ENCODE data around the gene OR12D2.
"Not testable (repeated sequence)": the region's sequence is repeated elsewhere in the genome, so short reads cannot be mapped to it uniquely, and the experiment has no call there.

Gene OR12D2

DNA sequence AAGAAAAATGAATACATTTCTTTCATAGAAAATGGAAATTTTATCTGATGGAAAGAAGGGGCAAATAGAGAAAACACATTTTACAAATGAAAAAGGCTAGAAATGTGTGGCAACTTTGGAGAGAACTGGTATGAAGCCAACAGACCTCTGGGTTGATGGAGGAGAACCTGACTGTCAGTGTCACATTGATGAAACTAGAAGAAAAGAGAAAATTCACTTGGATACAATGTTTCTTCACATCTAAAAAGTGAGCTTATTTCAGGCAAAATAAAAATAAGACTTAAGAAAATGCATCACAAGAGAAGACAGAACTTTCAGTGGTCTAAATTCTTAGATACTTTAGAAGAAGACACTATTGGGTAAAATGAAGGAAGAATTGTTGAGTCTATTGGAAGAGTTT, at the start of gene OR12D2:
TSS of gene OR12D2 (plus strand) at position 301 of the 400 bp plus-strand sequence. CDS start 1,069 bp downstream, outside the sequence.
- no peak for DNase-seq (ENCODE audit: low read depth)

DNA sequence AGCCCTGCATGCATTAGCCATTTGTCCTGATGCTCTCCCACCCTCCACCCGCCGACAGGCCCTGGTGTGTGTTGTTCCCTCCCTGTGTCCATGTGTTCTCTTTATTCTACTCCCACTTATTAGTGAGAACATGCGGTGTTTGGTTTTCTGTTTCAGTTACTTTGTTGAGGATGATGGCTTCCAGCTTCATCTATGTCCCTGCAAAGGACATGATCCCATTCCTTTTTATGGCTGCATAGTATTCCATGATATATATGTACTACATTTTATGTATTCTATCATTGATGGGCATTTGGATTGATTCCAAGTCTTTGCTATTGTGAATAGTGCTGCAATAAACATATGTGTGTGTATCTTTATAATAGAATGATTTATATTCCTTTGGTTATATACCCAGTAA, 46.1 kb upstream of the OR12D2 start:
- DNase-seq (ENCODE audit: low read depth), result not testable (repeated sequence)

GRCh38 chr6:29354980-29355379, 40.5 kb upstream of the OR12D2 start:
- no peak for DNase-seq (ENCODE audit: low read depth)

GRCh38 chr6:29355603-29356002, 39.8 kb upstream of the OR12D2 start:
- no peak for DNase-seq (ENCODE audit: low read depth)

GRCh38 chr6:29368765-29369164, 26.7 kb upstream of the OR12D2 start, which contains the start of gene OR5V1:
Gene OR5V1 (minus strand): TSS chr6:29368865. CDS start chr6:29356195, 12,670 bp downstream.
- no peak for DNase-seq (ENCODE audit: low read depth)

DNA sequence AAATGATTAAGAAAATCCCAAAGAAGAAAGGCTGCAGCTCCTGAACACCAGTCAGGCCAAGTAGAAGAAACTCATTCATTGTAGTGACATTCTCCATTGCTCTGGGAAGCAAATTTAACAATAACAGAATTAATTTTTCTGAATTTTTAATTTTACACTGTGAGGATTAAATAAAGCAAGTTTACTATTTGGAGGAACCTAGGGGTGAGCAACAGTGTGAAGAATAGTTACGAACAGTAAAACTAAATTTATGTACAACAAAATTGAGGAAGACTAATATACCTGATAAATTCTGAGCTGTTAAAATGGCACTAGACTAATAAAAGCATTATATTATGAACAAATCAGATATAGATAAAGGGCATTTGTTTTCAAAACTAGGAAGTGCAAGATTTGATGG, 20.2 kb upstream of the OR12D2 start, which contains the start of gene OR12D3:
TSS of gene OR12D3 (minus strand) at position 101 of the 400 bp plus-strand sequence. CDS start at position 97, 4 bp downstream.
- no peak for DNase-seq (ENCODE audit: low read depth)

GRCh38 chr6:29376003-29376402, 19.4 kb upstream of the OR12D2 start:
- DNase-seq (ENCODE audit: low read depth), result no peak

- no peak for DNase-seq (ENCODE audit: low read depth)
These were observed 6.9 kb upstream of the OR12D2 start for GRCh38 chr6:29388533-29388932.

- DNase-seq (ENCODE audit: low read depth), result no peak
These were observed 4.1 kb downstream of the OR12D2 start for GRCh38 chr6:29399525-29399924.

DNA sequence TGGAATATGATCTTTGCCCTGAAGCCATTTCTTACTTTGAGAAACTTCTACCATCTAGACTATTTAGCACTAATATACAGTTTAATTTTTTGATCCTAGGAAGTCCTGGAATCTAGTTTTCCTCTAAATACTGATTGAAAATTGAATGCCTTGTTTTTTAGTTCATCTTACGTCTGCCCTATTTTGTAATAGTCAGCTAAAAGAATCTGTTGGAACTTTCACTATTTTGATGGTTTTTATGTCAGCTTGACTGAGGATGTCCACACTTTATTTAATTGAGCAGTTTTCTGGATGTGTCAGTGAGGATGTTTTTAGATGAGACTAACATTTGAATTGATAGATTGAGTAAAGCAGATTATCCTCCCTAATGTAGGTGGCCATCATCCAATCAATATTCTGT, 8.4 kb downstream of the OR12D2 start:
- no peak for DNase-seq (ENCODE audit: low read depth)

DNA sequence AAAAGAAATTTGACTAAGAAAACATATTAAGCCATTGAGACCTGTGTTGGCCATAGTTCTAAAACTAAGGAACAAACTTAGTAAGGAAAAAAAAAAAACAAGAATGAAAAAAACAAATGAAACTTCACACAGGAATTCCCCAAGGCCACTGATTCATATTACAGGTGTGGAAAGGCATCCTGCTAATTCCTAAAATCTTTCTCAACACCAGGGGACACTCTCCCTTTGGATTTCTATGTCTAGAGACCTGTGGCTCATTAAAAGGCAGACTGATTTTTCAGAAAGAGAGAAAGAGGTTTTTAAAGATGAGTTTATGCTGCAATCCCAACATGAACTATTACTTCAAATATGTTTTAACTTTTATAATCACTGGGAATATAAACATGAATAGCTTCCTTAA, 19.2 kb downstream of the OR12D2 start, which contains the start of gene OR12D1:
TSS of gene OR12D1 (plus strand) at position 341 of the 400 bp plus-strand sequence.
- no peak for DNase-seq (ENCODE audit: low read depth)

GRCh38 chr6:29419516-29419915, 24.1 kb downstream of the OR12D2 start:
- no peak for DNase-seq (ENCODE audit: low read depth)

- DNase-seq (ENCODE audit: low read depth), result no peak
These were observed 28.7 kb downstream of the OR12D2 start for GRCh38 chr6:29424168-29424567.

DNA sequence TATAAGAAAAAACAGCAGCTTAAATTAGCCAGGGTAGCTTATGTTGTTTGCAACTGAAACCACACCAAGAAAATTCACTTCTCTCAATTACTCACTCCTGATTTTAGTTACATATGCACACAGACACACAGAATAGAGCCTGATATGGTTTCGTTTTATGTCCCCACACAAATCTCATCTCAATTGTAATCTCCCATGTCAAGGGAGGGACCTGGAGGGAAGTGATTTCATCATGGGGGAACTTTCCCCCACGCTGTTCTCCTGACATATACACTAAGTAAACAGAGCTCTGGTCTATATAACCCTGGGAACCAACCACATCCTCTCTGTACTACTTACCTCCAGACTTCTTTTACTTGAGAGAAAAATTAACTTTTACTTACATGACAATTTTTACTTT, 29.1 kb downstream of the OR12D2 start:
- no peak for DNase-seq (ENCODE audit: low read depth)

DNA sequence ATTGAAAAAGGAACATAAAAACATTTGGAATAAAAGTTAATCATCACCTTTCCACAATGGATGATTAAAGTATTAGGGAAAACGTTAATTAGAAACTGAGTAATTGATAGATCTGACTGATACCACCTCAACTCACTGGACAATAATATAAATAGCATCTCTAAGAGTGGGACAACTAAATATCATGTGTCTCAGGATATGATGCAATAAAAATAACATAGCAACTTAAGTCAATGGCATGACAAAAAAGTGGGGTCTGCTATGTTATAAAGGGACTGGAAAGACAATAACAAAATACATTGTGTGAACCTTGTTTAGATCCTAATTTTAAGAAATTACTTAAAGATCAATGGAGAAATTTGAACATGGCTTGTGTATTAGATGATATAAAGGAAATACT, 29.6 kb downstream of the OR12D2 start:
- DNase-seq (ENCODE audit: low read depth), result no peak

DNA sequence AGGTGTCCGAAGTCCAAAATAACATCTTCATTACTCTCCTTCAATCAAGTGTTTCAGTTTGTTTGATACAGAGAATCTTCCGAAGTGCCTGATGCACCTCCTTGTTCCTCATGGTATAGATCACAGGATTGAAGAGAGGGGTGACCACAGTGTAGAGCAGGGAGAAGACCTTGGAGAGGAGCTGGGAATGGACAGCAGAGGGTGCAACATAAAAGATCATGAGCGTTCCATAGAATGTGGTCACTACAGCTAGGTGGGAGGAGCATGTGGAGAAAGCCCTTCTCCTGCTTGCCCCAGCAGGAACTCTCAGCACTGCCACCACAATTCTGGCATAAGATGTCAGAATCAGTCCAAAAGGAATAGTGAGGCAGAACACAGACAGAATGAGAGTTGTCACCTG, 31.2 kb downstream of the OR12D2 start:
- no peak for DNase-seq (ENCODE audit: low read depth)

GRCh38 chr6:29436730-29437129, 41.3 kb downstream of the OR12D2 start:
- DNase-seq (ENCODE audit: low read depth), result not testable (repeated sequence)

DNA sequence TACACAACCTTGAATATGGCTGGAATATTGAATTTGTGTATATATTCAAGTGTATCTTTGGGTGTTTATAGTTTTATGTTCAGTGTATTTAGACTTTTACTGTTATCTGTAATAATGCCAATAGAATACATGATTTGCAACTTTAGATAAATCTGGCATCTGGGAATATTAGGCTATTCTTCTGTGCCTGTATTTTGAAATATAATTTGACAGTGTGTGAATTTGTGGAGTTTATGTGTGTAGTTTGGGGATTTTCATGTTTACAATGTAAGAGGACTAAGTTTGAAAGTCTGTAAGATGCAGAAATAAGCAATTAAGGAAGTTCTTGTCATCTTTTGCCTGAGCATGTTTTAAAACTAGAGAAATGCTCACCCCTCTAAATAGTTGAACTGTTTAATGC, 43.6 kb downstream of the OR12D2 start, which contains the start of gene OR10C1:
TSS of gene OR10C1 (plus strand) at position 301 of the 400 bp plus-strand sequence. CDS start 710 bp downstream, outside the sequence.
- no peak for DNase-seq (ENCODE audit: low read depth)

- DNase-seq (ENCODE audit: low read depth), result no peak
These were observed 47.3 kb downstream of the OR12D2 start for GRCh38 chr6:29442719-29443118.

GRCh38 chr6:29444031-29444430, 48.6 kb downstream of the OR12D2 start:
- DNase-seq (ENCODE audit: low read depth), result not testable (repeated sequence)

Data from stimulated activated CD8-positive, alpha-beta memory T cell treated with anti-CD3 and anti-CD28 coated beads, Interleukin-4, amount 100 ng/mL, for 24 hours (primary cell).